HL-60/S4 (cell line): ENCODE results near the gene RPA1.
"Not testable (repeated sequence)": the region's sequence is repeated elsewhere in the genome, so short reads cannot be mapped to it uniquely, and the experiment has no call there.

Experiments
- in situ Hi-C: fragments of 300-500 bp; cut with MboI; formaldehyde crosslinking; loops from 2 replicates; pipeline ENCODE4 v1.14.3; 2022; ENCODE audit warnings: low sequenced_read_pairs

RPA1 gene

GRCh38 chr17:1829592-1830257 lies at the start of gene RPA1, which contains the start of gene SMYD4:
RPA1 (plus strand) TSS chr17:1830005; CDS start chr17:1830094, 89 bp downstream.
SMYD4 (minus strand) TSS chr17:1829902; CDS start chr17:1827994, 1,908 bp downstream.
- in situ Hi-C loops = no loop called here

- in situ Hi-C loops = no loop called here
Observed at GRCh38 chr17:1782171-1782567, 47.6 kb upstream of the RPA1 start.

- in situ Hi-C loops = no loop called here
Observed at GRCh38 chr17:1783271-1783670, 46.5 kb upstream of the RPA1 start.

GRCh38 chr17:1783834-1784611 lies 45.8 kb upstream of the RPA1 start:
- in situ Hi-C loops = no loop called here

GRCh38 chr17:1785930-1786329 lies 43.9 kb upstream of the RPA1 start:
- in situ Hi-C loops = no loop called here

- in situ Hi-C loops = no loop called here
Observed at GRCh38 chr17:1786708-1787107, 43.1 kb upstream of the RPA1 start.

- in situ Hi-C loops = no loop called here
Observed at GRCh38 chr17:1787301-1787902, 42.4 kb upstream of the RPA1 start.

- in situ Hi-C loops = no loop called here
Observed at GRCh38 chr17:1789936-1790335, 39.9 kb upstream of the RPA1 start.

GRCh38 chr17:1792495-1793446 lies 37.0 kb upstream of the RPA1 start:
- in situ Hi-C loops = no loop called here

- in situ Hi-C loops = no loop called here
Observed at GRCh38 chr17:1793447-1793806, 36.4 kb upstream of the RPA1 start.

- in situ Hi-C loops = no loop called here
Observed at GRCh38 chr17:1796800-1797199, 33.0 kb upstream of the RPA1 start.

- in situ Hi-C loops = no loop called here
Observed at GRCh38 chr17:1797323-1797722, 32.5 kb upstream of the RPA1 start.

GRCh38 chr17:1797846-1798245 lies 32.0 kb upstream of the RPA1 start:
- in situ Hi-C loops = not testable (repeated sequence)

- in situ Hi-C loops = no loop called here
Observed at GRCh38 chr17:1800240-1800639, 29.6 kb upstream of the RPA1 start.

- in situ Hi-C loops = no loop called here
Observed at GRCh38 chr17:1800712-1801111, 29.1 kb upstream of the RPA1 start.

- in situ Hi-C loops = no loop called here
Observed at GRCh38 chr17:1802429-1802828, 27.4 kb upstream of the RPA1 start.

GRCh38 chr17:1803280-1803679 lies 26.5 kb upstream of the RPA1 start:
- in situ Hi-C loops = no loop called here

GRCh38 chr17:1807890-1808289 lies 21.9 kb upstream of the RPA1 start:
- in situ Hi-C loops = no loop called here

- in situ Hi-C loops = no loop called here
Observed at GRCh38 chr17:1808644-1809043, 21.2 kb upstream of the RPA1 start.

GRCh38 chr17:1809815-1810214 lies 20.0 kb upstream of the RPA1 start:
- in situ Hi-C loops = not testable (repeated sequence)
